ENCODE results near the gene CYTH2. TPM values are rescaled to one million over a fixed set of nuclear protein-coding genes. Genes with fewer than 3 reads are reported as not detected.

CYTH2 gene
- total RNA-seq, 1 donor from 2014 or later = 67.1 TPM

DNA sequence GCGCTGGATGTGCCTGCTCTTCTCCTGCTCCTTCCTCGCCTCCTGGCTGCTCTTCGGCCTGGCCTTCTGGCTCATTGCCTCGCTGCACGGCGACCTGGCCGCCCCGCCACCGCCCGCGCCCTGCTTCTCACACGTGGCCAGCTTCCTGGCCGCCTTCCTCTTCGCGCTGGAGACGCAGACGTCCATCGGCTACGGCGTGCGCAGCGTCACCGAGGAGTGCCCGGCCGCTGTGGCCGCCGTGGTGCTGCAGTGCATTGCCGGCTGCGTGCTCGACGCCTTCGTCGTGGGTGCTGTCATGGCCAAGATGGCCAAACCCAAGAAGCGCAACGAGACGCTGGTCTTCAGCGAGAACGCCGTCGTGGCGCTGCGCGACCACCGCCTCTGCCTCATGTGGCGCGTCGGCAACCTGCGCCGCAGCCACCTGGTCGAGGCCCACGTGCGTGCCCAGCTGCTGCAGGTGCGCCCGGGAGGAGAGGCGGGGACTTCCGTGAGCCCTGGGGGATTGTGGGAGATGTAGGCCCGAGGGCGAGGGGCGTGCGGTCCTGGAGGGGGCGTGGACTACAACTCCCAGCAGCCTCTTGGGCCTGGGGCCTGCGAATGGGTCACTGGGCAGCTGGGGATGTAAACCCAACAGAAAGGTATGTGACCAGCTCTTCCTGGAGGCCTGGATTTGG lies 7.0 kb upstream of the CYTH2 start:
- H3K9ac ChIP-seq (ENCODE audit: low read length) = no peak overlapping the region
- no peak overlapping the region for H3K27ac ChIP-seq (ENCODE audit: low read depth, low read length)
- H3K27me3 Mint-ChIP-seq (ENCODE audit: low read depth, unreplicated experiment) = no peaks in the 10 kb centered on the region
- H3K4me1 ChIP-seq (ENCODE audit: insufficient read depth, low read length) = peaks cover 8% of the 10 kb centered on the region
- H3K27me3 ChIP-seq (ENCODE audit: insufficient read depth, low read length) = no peaks in the 10 kb centered on the region
- no peaks in the 10 kb centered on the region for H3K79me2 ChIP-seq (ENCODE audit: insufficient read depth, low read length)
- no peak overlapping the region for H3K27ac Mint-ChIP-seq (ENCODE audit: unreplicated experiment)
- TF ChIP-seq, protein P1, sequence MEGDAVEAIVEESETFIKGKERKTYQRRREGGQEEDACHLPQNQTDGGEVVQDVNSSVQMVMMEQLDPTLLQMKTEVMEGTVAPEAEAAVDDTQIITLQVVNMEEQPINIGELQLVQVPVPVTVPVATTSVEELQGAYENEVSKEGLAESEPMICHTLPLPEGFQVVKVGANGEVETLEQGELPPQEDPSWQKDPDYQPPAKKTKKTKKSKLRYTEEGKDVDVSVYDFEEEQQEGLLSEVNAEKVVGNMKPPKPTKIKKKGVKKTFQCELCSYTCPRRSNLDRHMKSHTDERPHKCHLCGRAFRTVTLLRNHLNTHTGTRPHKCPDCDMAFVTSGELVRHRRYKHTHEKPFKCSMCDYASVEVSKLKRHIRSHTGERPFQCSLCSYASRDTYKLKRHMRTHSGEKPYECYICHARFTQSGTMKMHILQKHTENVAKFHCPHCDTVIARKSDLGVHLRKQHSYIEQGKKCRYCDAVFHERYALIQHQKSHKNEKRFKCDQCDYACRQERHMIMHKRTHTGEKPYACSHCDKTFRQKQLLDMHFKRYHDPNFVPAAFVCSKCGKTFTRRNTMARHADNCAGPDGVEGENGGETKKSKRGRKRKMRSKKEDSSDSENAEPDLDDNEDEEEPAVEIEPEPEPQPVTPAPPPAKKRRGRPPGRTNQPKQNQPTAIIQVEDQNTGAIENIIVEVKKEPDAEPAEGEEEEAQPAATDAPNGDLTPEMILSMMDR (IDR thresholded peaks at IDR 0.05; ENCODE audit: insufficient read depth, low read depth, low read length) = no peak
- no peak for TF ChIP-seq EZH2 (IDR thresholded peaks at IDR 0.05; ENCODE audit: insufficient read depth, low read length)
- DNase-seq (ENCODE audit: low read depth) (no peak), FAIRE-seq (no peak)
- peaks cover 2% of the 10 kb centered on the region for H3K4me1 Mint-ChIP-seq (ENCODE audit: low read depth, unreplicated experiment)
- H3K9me3 ChIP-seq (ENCODE audit: insufficient read depth, low read depth, low read length) = no peaks in the 10 kb centered on the region
- H4K20me1 ChIP-seq (ENCODE audit: insufficient read depth, low read length) = peaks cover 9% of the 10 kb centered on the region
- peaks cover 6% of the 10 kb centered on the region for H3K36me3 ChIP-seq (ENCODE audit: insufficient read depth, low read length)
- no peak overlapping the region for H2AFZ ChIP-seq (ENCODE audit: low read depth, low read length)
- H3K9me3 Mint-ChIP-seq (ENCODE audit: unreplicated experiment) = peaks cover 2% of the 10 kb centered on the region
- peaks cover 8% of the 10 kb centered on the region for H3K36me3 Mint-ChIP-seq (ENCODE audit: low read depth, unreplicated experiment)
- no peak overlapping the region for H3K4me3 Mint-ChIP-seq (ENCODE audit: unreplicated experiment)
- no peak overlapping the region for H3K4me2 ChIP-seq (ENCODE audit: low read length)
- H3K4me3 ChIP-seq (ENCODE audit: insufficient read depth, low read depth, low read length) = no peak overlapping the region

DNA sequence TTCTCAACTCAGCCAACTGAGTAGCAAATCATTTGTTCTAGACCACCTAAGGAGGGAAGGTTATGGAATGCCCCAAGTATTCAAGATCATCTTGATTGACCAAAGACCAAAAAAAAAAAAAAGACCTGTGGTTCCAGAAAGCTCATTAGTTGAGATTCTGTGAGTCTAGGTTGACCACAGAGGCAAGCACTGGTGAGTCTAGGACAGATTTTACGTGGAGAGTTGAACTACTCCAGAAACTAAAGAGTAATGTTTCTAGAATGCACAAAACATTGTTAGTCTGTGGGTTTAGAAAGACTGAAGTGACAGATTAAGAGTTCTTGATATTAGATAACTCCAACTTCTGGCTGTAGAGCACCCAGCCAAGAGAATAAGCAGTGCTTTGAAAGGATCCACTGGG lies 4.0 kb upstream of the CYTH2 start:
- no peaks in the 10 kb centered on the region for H3K9me3 ChIP-seq (ENCODE audit: insufficient read depth, low read depth, low read length)
- H2AFZ ChIP-seq (ENCODE audit: low read depth, low read length) = no peak overlapping the region
- peaks cover 6% of the 10 kb centered on the region for H4K20me1 ChIP-seq (ENCODE audit: insufficient read depth, low read length)
- H3K79me2 ChIP-seq (ENCODE audit: insufficient read depth, low read length) = peaks cover 6% of the 10 kb centered on the region
- no peak overlapping the region for H3K4me3 ChIP-seq (ENCODE audit: insufficient read depth, low read depth, low read length)
- DNase-seq (ENCODE audit: low read depth) (no peak), FAIRE-seq (no peak)
- TF ChIP-seq, protein P1 (IDR thresholded peaks at IDR 0.05; ENCODE audit: insufficient read depth, low read depth, low read length) = no peak
- no peak for TF ChIP-seq EZH2 (IDR thresholded peaks at IDR 0.05; ENCODE audit: insufficient read depth, low read length)
- Mint-ChIP-seq H3K4me3 (ENCODE audit: unreplicated experiment) (no peak overlapping the region), H3K27ac (ENCODE audit: unreplicated experiment) (no peak overlapping the region), H3K4me1 (ENCODE audit: low read depth, unreplicated experiment) (peaks cover 6% of the 10 kb centered on the region), H3K36me3 (ENCODE audit: low read depth, unreplicated experiment) (peaks cover 11% of the 10 kb centered on the region), H3K9me3 (ENCODE audit: unreplicated experiment) (peaks cover 5% of the 10 kb centered on the region), H3K27me3 (ENCODE audit: low read depth, unreplicated experiment) (no peaks in the 10 kb centered on the region)
- no peak overlapping the region for H3K4me2 ChIP-seq (ENCODE audit: low read length)
- no peak overlapping the region for H3K9ac ChIP-seq (ENCODE audit: low read length)
- peaks cover 18% of the 10 kb centered on the region for H3K4me1 ChIP-seq (ENCODE audit: insufficient read depth, low read length)
- H3K36me3 ChIP-seq (ENCODE audit: insufficient read depth, low read length) = no peaks in the 10 kb centered on the region
- no peaks in the 10 kb centered on the region for H3K27me3 ChIP-seq (ENCODE audit: insufficient read depth, low read length)
- H3K27ac ChIP-seq (ENCODE audit: low read depth, low read length) = no peak overlapping the region

All from astrocyte (in vitro differentiated cells and primary cell).